Brain pericyte (primary cell): ENCODE results near the gene B3GALNT2.

Experiments
- DNase-seq: peaks from one replicate; pipeline ENCODE4 v3.0.0-alpha.2; 2012; ENCODE audit warnings: low read depth, low spot score

Gene B3GALNT2

DNA sequence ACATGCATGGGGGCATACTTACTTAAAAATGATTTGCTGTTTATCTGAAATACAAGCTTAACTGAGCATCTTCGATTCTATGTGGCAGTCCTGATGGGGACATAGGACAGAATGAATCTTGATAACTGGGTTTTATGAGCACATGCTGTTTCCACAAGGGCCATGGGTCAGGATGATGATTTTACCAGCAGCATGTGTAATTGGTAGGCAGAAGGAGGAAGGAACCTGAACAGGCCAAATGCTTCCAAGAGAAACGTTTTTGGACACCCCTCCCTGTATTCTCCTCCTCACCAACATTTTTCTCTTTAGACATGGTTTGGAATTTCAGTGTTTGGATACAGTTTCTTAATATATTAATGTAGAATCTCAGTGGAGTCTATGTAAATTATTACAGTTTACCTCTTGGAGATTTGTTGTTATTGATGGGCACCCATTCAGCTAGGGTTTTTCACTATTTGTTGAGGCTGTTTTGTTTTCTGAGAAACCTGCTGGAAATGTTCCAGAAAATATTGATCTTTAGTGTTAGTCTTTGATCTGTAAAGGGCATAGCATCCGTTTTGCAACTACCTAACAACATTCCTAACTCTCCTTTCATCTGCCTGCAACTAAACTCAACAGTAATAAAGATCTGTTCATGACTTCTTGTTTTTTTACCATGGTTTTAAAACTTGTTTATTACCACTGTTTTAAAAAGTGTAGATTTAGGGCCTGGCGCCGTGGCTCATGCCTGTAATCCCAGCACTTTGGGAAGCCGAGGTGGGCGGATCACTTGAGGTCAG lies 95.0 kb downstream of the B3GALNT2 start:
- DNase-seq, result no peak

DNA sequence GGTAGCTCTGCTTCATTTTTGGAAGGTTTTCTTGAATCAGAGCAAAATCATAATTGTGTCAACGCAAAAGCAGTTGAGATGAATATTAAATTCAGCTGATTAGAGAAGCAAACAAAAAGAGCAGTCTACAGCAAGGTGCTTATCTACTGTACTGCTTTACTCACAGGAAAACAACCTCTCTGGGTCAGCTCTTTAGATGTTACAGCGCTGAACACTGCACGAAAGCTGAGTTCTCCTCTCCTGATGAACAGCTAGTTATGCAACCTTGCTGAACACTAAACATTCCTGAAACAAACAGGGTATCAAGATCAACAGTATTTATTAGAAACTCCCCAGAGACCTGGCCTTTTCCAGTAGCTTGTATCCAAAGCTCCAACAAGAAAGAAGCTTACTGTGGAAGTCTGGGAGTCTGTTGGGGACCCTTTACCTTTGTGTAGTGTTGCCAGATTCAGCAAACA lies 95.7 kb downstream of the B3GALNT2 start:
- no peak for DNase-seq

DNA sequence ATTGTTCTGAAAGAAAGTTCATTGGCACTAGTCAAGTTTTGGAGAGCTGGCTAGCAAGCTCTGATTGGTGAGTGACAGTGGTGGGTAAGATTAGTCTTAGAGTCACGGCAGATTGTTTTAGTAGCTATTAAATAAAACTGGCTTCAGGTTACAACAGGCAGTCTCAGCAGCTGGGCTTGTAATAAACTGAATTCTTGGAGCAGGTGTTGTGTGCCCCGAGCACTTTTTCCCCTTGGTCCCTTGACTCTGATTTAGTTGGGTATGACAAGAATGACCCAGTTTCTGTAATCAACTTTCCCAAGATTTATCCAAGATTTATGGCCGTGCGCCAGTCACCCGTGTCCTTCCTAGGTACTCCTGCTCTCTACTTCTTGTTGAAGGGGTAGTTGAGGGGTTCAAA lies 96.8 kb downstream of the B3GALNT2 start:
- no peak for DNase-seq

DNA sequence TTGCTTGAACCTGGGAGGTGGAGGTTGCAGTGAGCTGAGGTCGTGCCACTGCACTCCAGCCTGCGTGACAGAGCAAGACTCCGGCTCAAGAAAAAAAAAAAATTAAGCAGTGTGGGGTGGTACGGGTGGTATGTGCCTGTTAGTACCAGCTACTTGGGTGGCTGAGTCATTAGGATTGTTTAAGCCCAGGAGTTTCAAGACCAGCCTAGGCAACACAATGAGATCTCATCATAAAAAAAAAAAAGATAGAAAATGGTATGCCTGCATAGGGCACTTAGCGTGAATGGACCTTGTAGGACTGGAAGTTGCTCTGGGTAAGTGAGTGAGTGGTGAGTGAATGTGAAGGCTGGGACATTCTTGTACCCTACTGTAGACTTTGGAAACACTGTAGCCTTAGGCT lies 100.1 kb downstream of the B3GALNT2 start:
- DNase-seq, result no peak

DNA sequence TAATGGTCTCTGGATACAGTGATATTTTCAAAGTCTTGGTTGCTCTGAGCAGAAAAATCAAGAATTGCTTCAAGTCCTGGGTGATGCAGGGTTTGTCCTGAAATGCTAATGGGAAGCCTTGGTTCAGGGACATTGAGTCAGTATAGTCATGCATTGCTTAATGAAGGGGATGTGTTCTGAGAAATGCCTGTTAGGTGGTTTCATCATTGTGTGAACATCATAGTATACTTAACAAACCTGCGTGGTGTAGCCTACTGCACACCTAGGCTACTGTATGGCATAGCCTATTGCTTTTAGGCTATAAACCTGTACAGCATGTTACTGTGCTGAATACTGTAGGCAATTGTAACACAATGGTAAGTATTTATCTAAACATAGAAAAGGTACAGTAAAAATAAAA lies 100.7 kb downstream of the B3GALNT2 start:
- no peak for DNase-seq

DNA sequence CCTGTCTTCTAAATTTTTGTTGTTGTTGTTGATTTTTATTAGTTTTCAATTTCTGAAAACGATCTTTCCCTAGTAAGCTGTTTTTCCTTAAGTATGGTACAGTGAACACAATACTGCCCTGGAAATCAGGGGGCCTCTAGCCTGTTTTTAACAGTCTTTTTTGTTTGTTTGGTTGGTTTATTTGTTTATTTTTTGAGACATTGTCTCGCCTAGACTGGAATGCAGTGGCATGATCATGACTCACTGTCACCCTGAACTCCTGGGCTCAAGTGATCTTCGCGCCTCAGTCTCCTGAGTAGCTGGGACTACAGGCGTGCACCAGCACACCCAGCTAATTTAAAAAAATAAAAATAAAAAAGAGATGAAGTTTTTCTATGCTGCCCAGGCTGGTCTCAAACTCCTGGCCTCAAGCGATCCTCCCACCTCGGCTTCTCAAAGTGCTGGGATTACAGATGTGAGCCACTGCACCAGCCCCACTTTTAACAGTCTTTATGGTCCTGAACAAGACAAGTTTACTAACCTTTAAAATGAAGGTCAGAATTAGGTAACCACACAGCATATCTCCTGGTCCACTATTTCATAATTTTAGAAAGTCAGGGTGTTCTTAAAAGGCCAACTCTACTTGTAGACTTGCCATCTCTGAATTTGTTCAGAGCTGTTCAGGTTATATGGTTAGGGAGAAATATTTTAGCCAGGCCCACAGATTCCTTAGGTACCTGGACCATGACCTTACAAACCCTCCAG lies 101.6 kb downstream of the B3GALNT2 start:
- no peak for DNase-seq

DNA sequence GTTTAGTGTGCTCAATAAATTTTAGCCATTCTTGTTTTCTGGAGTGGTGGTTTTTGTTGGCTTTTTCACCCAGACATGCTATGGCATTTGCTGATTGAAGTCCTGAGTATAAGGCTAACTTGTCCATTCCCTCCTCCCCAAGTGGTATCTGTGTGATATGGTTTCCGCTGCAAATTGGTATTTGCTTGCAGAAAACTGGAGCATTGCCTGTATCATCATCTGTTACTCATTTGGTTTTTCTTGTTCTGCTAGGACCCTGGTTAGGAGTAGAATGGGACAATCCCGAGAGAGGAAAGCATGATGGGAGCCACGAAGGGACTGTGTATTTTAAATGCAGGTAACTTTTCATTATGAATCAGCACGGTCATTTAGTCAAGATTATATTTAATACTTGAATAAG lies 103.0 kb downstream of the B3GALNT2 start:
- DNase-seq, result no peak
